Ovary (tissue), 3 donors: ENCODE measurements around the gene C6orf136.

ENCODE experiments used
- POLR2A ChIP-seq: fragments of 450-650 bp; IDR thresholded peaks from one replicate; pipeline ENCODE4 v1.6.1; 2017; ENCODE audit warnings: antibody characterized with exemption, mild to moderate bottlenecking, moderate library complexity
- TF ChIP-seq, protein P1 (sequence below), 3 donors: fragments of 450-650 bp in 2 of 3; fragments of 200-600 bp in 1 of 3; IDR thresholded peaks; one replicate each; pipeline versions ENCODE4 v1.5.1 to v1.8.0; 2016 to 2022; ENCODE audit warnings: antibody characterized with exemption in 3 of 3, mild to moderate bottlenecking in 1 of 3
- donor health status: DM: no; HTN: no; CAD: no.

DNA sequence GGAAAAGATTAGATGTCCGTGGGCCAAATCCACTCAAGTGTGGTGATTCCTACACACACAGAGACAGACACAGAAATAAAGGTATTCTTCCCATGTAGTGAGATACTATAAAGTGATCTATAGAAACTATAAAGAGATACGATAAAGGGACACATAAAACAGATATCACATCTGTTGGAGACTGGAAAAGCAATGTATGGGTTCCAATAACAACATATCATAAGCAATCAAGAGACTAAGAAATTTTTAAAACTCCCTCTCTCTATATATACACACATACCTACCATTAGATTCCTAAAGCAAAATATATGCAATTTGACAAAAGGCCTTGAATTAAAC is 35.1 kb upstream of the C6orf136 start:
- TF ChIP-seq, protein P1, sequence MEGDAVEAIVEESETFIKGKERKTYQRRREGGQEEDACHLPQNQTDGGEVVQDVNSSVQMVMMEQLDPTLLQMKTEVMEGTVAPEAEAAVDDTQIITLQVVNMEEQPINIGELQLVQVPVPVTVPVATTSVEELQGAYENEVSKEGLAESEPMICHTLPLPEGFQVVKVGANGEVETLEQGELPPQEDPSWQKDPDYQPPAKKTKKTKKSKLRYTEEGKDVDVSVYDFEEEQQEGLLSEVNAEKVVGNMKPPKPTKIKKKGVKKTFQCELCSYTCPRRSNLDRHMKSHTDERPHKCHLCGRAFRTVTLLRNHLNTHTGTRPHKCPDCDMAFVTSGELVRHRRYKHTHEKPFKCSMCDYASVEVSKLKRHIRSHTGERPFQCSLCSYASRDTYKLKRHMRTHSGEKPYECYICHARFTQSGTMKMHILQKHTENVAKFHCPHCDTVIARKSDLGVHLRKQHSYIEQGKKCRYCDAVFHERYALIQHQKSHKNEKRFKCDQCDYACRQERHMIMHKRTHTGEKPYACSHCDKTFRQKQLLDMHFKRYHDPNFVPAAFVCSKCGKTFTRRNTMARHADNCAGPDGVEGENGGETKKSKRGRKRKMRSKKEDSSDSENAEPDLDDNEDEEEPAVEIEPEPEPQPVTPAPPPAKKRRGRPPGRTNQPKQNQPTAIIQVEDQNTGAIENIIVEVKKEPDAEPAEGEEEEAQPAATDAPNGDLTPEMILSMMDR (IDR thresholded peaks at IDR 0.05): no peak
- TF ChIP-seq POLR2A: no peak
